Calu3 (cell line): Measurements from ENCODE around the gene PAFAH1B1. TPM values are rescaled to one million over a fixed set of nuclear protein-coding genes. Genes with fewer than 3 reads are reported as not detected.

Experiments used
- BruUV-seq: library from RNA; stranded (reverse); fragments of 400-500 nt; replicated peaks from 2 replicates; lab custom pipeline; 2021; lab: Mats Ljungman, UMichigan
- CTCF ChIA-PET: fragments of 300-600 bp; sonication (Branson Sonifier 250); formaldehyde crosslinking; loops from one replicate; lab custom pipeline; 2022; ENCODE audit warnings: antibody characterized with exemption; lab: Charles Lee
- DNase-seq: peaks from one replicate; pipeline ENCODE4 v3.0.0; 2022
- H3K27ac Mint-ChIP-seq: one replicate; pipeline ENCODE4 v1.8.0; 2022; ENCODE audit warnings: mixed read lengths; ENCODE audit not compliant: unreplicated experiment
- H3K27me3 Mint-ChIP-seq: one replicate; pipeline ENCODE4 v1.8.0; 2022; ENCODE audit warnings: mixed read lengths; ENCODE audit not compliant: unreplicated experiment
- H3K36me3 Mint-ChIP-seq: one replicate; pipeline ENCODE4 v1.8.0; 2022; ENCODE audit warnings: mild to moderate bottlenecking, moderate library complexity, mixed read lengths; ENCODE audit not compliant: insufficient read depth, unreplicated experiment
- H3K4me1 Mint-ChIP-seq: one replicate; pipeline ENCODE4 v1.8.0; 2022; ENCODE audit warnings: mild to moderate bottlenecking, low read depth, mixed read lengths; ENCODE audit not compliant: unreplicated experiment
- H3K4me3 Mint-ChIP-seq: one replicate; pipeline ENCODE4 v1.8.0; 2022; ENCODE audit warnings: mild to moderate bottlenecking, low read depth, moderate library complexity, mixed read lengths; ENCODE audit not compliant: unreplicated experiment
- H3K9me3 Mint-ChIP-seq: one replicate; pipeline ENCODE4 v1.8.0; 2022; ENCODE audit warnings: low read depth, mixed read lengths; ENCODE audit not compliant: unreplicated experiment
- intact Hi-C: fragments of 100-400 bp; cut with micrococcal nuclease; formaldehyde crosslinking; loops from one replicate; pipeline ENCODE4 v1.10.0; 2022; ENCODE audit not compliant: unreplicated experiment
- total RNA-seq: library from RNA; stranded (reverse); gene quantifications from 2 replicates; pipeline ENCODE4 v1.2.3, GENCODE V29; 2022
- TF ChIP-seq, protein P1 (sequence below): fragments of 200-600 bp; IDR thresholded peaks from one replicate; pipeline ENCODE4 v1.8.0; 2022; ENCODE audit warnings: antibody characterized with exemption; ENCODE audit not compliant: unreplicated experiment

PAFAH1B1 gene
- total RNA-seq, 1 experiment from 2014 or later = 99.8 TPM

- Mint-ChIP-seq H3K9me3 (no peaks in the 10 kb centered on the region), H3K4me3 (no peak overlapping the region)
These were observed 15.6 kb downstream of the PAFAH1B1 start for GRCh38 chr17:2609091-2609490.

DNA sequence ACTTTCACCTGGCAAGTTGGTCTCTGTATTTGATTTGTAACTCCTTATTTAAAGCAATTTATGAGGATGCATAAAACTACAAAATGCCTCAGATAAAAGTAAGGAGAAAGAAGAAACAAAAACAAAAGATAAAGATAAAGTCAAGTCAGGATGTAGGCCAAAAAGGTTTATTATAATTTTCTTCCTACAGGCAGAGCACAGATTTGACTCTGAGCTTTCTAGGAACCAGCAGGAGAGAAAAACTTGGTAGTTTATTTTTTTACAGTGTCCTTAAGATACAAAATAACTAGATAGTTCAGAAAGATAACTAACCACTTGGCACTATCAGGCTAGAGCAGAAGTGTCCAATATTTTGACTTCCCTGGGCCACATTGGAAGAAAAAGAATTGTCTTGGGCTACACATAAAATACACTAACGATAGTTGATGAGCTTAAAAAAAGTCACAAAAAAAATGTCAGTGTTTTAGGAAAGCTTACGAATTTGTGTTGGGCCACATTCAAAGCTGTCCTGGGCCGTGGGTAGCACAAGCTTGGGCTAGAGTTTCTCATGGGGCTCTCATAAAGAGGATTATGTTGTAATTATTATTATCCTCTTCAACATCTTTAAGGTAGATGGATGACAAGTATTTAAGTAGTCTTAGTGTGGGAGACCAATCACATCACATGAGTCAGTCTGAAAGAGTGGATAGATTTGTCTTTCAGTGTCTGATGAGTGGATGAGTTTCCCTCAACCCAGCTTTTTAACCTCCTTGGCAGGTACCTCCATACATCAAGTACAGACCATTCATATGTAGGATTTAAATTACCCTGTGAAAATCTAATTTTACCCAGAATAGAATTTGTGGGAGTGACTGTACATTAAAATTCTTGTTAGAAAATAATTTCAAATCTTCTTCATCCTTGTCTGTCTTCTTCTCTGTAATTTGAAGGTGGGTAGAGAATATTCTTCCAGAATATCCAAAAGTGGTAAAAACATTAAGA is 17.0 kb downstream of the PAFAH1B1 start:
- Mint-ChIP-seq H3K36me3 (peaks cover 6% of the 10 kb centered on the region), H3K9me3 (no peaks in the 10 kb centered on the region), H3K27ac (no peak overlapping the region), H3K27me3 (no peaks in the 10 kb centered on the region), H3K4me1 (no peaks in the 10 kb centered on the region), H3K4me3 (no peak overlapping the region)
- BruUV-seq = no TSS peak
- DNase-seq = no peak
- intact Hi-C loops = no loop called here
- TF ChIP-seq, protein P1, sequence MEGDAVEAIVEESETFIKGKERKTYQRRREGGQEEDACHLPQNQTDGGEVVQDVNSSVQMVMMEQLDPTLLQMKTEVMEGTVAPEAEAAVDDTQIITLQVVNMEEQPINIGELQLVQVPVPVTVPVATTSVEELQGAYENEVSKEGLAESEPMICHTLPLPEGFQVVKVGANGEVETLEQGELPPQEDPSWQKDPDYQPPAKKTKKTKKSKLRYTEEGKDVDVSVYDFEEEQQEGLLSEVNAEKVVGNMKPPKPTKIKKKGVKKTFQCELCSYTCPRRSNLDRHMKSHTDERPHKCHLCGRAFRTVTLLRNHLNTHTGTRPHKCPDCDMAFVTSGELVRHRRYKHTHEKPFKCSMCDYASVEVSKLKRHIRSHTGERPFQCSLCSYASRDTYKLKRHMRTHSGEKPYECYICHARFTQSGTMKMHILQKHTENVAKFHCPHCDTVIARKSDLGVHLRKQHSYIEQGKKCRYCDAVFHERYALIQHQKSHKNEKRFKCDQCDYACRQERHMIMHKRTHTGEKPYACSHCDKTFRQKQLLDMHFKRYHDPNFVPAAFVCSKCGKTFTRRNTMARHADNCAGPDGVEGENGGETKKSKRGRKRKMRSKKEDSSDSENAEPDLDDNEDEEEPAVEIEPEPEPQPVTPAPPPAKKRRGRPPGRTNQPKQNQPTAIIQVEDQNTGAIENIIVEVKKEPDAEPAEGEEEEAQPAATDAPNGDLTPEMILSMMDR = no peak
- CTCF ChIA-PET = interaction anchor here (1.7 kb wide), 1 partner anchor 12 kb away, joined by 4 read pairs; no protein-coding TSS in a partner anchor

More at GRCh38 chr17:2609091-2609490, 15.6 kb downstream of the PAFAH1B1 start:
- no TSS peak for BruUV-seq
- peaks cover 13% of the 10 kb centered on the region for H3K4me1 Mint-ChIP-seq
- CTCF ChIA-PET = interaction anchor here (0.6 to 1.7 kb wide), 3 partner anchors 11 to 218 kb away, joined by 3 to 9 read pairs (median 4); no protein-coding TSS in a partner anchor
- intact Hi-C loops = no loop called here
- no peaks in the 10 kb centered on the region for H3K27me3 Mint-ChIP-seq
- TF ChIP-seq, protein P1 = no peak
- H3K36me3 Mint-ChIP-seq = peaks cover 16% of the 10 kb centered on the region
- no peak for DNase-seq
- H3K27ac Mint-ChIP-seq = no peak overlapping the region

DNA sequence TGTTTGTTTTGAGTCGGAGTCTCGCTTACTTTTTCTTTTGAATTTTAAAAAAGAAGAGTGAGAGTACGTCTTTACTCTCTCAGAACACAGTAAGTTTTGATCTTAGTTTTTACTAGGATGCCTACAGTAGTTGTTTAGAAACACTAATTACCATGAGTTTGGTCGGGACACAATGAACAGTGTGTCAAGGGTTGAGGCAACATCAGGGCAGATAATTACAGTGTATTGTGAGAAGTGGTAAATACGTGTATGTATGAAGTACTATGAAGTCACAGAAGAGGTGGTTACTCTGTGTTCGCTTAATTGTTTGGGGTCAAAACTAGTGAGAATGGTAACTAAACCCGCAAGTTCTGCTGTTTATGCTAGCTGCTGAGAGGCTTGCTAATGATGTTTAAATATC is 18.2 kb downstream of the PAFAH1B1 start:
- H3K4me1 Mint-ChIP-seq = no peaks in the 10 kb centered on the region
- intact Hi-C loops = no loop called here
- CTCF ChIA-PET = no interaction called here
- H3K9me3 Mint-ChIP-seq = no peaks in the 10 kb centered on the region
- no peaks in the 10 kb centered on the region for H3K27me3 Mint-ChIP-seq
- no peak overlapping the region for H3K4me3 Mint-ChIP-seq
- no TSS peak for BruUV-seq
- TF ChIP-seq, protein P1 = no peak
- no peak overlapping the region for H3K27ac Mint-ChIP-seq
- H3K36me3 Mint-ChIP-seq = peaks cover 4% of the 10 kb centered on the region
- no peak for DNase-seq

GRCh38 chr17:2612630-2613029 is 19.2 kb downstream of the PAFAH1B1 start:
- TF ChIP-seq, protein P1 = no peak
- Mint-ChIP-seq H3K4me1 (no peaks in the 10 kb centered on the region), H3K4me3 (no peak overlapping the region), H3K36me3 (peaks cover under 1% of the 10 kb centered on the region), H3K27ac (no peak overlapping the region), H3K9me3 (no peaks in the 10 kb centered on the region), H3K27me3 (no peaks in the 10 kb centered on the region)
- intact Hi-C loops = no loop called here
- BruUV-seq = no TSS peak
- DNase-seq = no peak
- CTCF ChIA-PET = no interaction called here
